ENCODE measurements around the gene PCYT2. TPM values are rescaled to one million over a fixed set of nuclear protein-coding genes. Genes with fewer than 3 reads are reported as not detected.

PCYT2 gene
- total RNA-seq, 2 donors from 2014 or later: 66.8 to 70.9 TPM

DNA sequence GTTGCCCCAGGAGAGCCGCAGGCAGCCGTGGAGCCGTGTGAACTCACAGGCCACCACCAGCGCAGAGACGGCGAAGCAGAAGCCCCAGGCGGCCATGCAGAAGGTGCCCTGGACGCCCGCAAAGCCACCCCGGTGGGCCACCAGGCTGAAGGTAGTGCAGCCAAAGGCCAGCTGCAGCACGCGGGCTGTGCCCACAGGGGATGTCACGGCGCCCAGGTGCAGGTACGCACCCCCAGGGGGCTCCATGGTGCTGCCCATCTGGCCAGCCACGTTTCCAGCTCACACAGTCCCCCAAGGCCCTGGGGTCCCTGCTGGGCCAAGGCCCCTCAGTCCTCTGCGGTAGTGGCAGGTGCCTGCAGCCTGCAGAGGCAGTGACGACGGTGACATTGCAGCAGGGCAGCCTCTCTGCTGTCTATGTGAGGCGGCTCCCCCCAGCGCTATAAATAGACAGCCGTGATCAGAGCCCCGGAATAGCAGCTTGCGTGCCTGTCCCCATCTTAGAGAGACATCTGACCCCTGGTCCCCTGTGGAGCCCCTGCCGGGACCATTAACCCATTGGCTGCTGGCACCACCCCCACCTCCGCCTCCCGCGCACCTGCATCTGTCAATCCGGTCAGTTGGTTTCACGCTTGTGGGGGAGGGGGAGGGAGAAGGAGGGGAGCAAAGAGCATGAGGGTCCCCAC, 30.4 kb upstream of the PCYT2 start:
- DNase-seq: peak; percentile 72
- WGBS, 2 experiments (ENCODE audit: insufficient coverage in 1 of 2, insufficient read length in 1 of 2): 63 to 67% methylated on average over 18 to 30 of the region's 30 CpGs
- TF ChIP-seq, protein P1, sequence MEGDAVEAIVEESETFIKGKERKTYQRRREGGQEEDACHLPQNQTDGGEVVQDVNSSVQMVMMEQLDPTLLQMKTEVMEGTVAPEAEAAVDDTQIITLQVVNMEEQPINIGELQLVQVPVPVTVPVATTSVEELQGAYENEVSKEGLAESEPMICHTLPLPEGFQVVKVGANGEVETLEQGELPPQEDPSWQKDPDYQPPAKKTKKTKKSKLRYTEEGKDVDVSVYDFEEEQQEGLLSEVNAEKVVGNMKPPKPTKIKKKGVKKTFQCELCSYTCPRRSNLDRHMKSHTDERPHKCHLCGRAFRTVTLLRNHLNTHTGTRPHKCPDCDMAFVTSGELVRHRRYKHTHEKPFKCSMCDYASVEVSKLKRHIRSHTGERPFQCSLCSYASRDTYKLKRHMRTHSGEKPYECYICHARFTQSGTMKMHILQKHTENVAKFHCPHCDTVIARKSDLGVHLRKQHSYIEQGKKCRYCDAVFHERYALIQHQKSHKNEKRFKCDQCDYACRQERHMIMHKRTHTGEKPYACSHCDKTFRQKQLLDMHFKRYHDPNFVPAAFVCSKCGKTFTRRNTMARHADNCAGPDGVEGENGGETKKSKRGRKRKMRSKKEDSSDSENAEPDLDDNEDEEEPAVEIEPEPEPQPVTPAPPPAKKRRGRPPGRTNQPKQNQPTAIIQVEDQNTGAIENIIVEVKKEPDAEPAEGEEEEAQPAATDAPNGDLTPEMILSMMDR (conservative IDR thresholded peaks at IDR 0.05): no peak
- Mint-ChIP-seq H3K9me3 (no peaks in the 10 kb centered on the region), H3K4me3 (no peak overlapping the region), H3K27ac (no peak overlapping the region), H3K4me1 (no peaks in the 10 kb centered on the region), H3K36me3 (ENCODE audit: low read depth) (no peaks in the 10 kb centered on the region), H3K27me3 (ENCODE audit: insufficient read depth) (peaks cover 27% of the 10 kb centered on the region)
- Histone ChIP-seq H3K4me1 (ENCODE audit: control insufficient read depth, insufficient read depth, low read length) (no peaks in the 10 kb centered on the region), H3K4me3 (ENCODE audit: low read length) (no peak overlapping the region), H3K27me3 (ENCODE audit: control insufficient read depth, insufficient read depth, low read length, poor library complexity, severe bottlenecking) (no peaks in the 10 kb centered on the region), H3K9me3 (ENCODE audit: control insufficient read depth, low read length) (no peaks in the 10 kb centered on the region), H3K36me3 (ENCODE audit: control insufficient read depth, insufficient read depth, low read length) (no peaks in the 10 kb centered on the region), H3K27ac (ENCODE audit: low read depth, low read length) (no peak overlapping the region), H3K9ac (ENCODE audit: extremely low read depth, low read length, poor library complexity, severe bottlenecking) (no peak overlapping the region)

DNA sequence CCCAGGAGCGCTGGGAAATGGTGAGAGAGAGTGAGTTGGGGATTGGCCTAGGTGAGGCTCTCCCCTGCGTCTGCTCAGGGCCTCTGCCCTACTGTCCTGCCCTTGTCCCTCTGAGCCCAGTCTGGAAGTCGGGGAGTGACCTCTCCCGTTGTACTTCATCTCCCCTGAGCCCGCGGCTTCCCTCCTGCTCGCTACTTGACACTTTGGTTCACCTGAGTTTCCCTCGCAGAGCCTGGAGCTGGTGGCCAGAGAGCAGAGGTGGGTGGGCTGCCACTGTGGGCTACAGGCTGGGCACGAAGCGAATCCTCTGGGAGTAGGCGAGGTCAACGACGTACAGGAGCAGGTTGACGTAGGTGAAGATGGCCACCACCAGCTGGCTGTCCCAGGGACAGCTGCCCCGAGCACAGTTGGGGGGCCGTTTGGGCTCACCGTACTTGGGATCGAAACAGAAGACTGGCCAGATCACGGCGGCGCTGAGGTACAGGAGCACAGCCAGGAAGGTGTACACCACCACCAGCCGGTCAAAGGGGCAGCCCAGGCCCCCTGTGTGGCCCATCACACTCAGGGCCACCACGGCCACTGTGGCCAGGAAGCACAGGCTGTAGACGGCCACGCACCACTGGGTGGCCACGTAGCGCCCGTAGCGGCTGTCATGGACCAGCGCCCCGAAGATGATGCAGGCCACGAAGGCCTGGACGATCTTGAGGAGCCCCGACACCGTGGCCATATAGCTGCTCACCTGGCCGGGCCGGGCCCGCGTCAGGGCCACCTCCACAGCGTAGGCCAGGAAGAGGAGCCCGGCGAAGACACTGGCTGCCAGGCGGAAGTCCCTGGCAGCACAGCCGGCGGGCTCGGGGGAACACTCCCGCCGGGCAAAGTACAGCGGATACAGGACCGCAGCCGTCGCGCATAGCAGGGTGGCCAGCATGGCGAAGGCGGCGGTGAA, 29.6 kb upstream of the PCYT2 start:
- Histone ChIP-seq H3K27ac (ENCODE audit: low read depth, low read length) (no peak overlapping the region), H3K27me3 (ENCODE audit: control insufficient read depth, insufficient read depth, low read length, poor library complexity, severe bottlenecking) (no peaks in the 10 kb centered on the region), H3K9ac (ENCODE audit: extremely low read depth, low read length, poor library complexity, severe bottlenecking) (no peak overlapping the region), H3K4me3 (ENCODE audit: low read length) (no peak overlapping the region), H3K9me3 (ENCODE audit: control insufficient read depth, low read length) (no peaks in the 10 kb centered on the region), H3K4me1 (ENCODE audit: control insufficient read depth, insufficient read depth, low read length) (no peaks in the 10 kb centered on the region), H3K36me3 (ENCODE audit: control insufficient read depth, insufficient read depth, low read length) (no peaks in the 10 kb centered on the region)
- H3K9me3 Mint-ChIP-seq: no peaks in the 10 kb centered on the region
- peaks cover 27% of the 10 kb centered on the region for H3K27me3 Mint-ChIP-seq (ENCODE audit: insufficient read depth)
- no peak overlapping the region for H3K4me3 Mint-ChIP-seq
- 93 to 94% methylated on average over 44 to 56 of the region's 56 CpGs for WGBS, 2 experiments (ENCODE audit: insufficient coverage in 1 of 2, insufficient read length in 1 of 2)
- H3K27ac Mint-ChIP-seq: no peak overlapping the region
- TF ChIP-seq, protein P1 (conservative IDR thresholded peaks at IDR 0.05): no peak
- no peak for DNase-seq
- no peaks in the 10 kb centered on the region for H3K4me1 Mint-ChIP-seq
- no peaks in the 10 kb centered on the region for H3K36me3 Mint-ChIP-seq (ENCODE audit: low read depth)

DNA sequence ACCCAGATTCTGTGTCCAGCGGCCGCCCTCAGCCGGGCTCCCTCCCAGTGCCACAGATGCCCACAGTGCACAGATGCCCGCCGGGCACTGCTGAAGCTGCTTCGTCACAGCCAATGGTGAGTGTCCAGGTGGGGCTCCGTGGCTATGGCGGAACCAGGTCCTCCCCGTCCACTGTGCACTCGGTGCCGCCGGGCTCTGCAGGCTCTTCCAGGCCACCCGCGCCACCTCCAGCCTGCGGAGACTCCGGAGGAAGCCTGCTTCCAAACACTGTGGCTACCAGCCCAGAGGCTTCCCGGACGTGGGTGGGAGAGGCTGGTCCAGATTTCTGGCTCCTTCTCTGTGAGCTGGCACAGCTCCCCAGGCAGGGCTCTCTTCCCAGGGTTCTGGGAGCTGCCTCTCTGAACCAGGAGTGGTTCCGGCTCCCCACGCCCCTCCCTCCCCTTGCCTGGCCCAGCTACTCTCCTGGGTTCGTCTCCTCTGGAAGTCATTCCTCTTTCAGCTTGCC, 28.7 kb upstream of the PCYT2 start:
- no peak overlapping the region for H3K27ac ChIP-seq (ENCODE audit: low read depth, low read length)
- 93 to 95% methylated on average over 13 to 21 of the region's 21 CpGs for WGBS, 2 experiments (ENCODE audit: insufficient coverage in 1 of 2, insufficient read length in 1 of 2)
- H3K9me3 ChIP-seq (ENCODE audit: control insufficient read depth, low read length): no peaks in the 10 kb centered on the region
- Mint-ChIP-seq H3K4me1 (no peaks in the 10 kb centered on the region), H3K9me3 (no peaks in the 10 kb centered on the region), H3K27me3 (ENCODE audit: insufficient read depth) (peaks cover 26% of the 10 kb centered on the region), H3K36me3 (ENCODE audit: low read depth) (peaks cover 4% of the 10 kb centered on the region), H3K4me3 (no peak overlapping the region), H3K27ac (no peak overlapping the region)
- peaks cover 4% of the 10 kb centered on the region for H3K36me3 ChIP-seq (ENCODE audit: control insufficient read depth, insufficient read depth, low read length)
- no peaks in the 10 kb centered on the region for H3K27me3 ChIP-seq (ENCODE audit: control insufficient read depth, insufficient read depth, low read length, poor library complexity, severe bottlenecking)
- no peak overlapping the region for H3K9ac ChIP-seq (ENCODE audit: extremely low read depth, low read length, poor library complexity, severe bottlenecking)
- TF ChIP-seq, protein P1 (conservative IDR thresholded peaks at IDR 0.05): no peak
- no peaks in the 10 kb centered on the region for H3K4me1 ChIP-seq (ENCODE audit: control insufficient read depth, insufficient read depth, low read length)
- DNase-seq: no peak
- H3K4me3 ChIP-seq (ENCODE audit: low read length): no peak overlapping the region
